Amniotic epithelial cell (primary cell): ENCODE results near the gene UGT2A2.
A peak's percentile ranks its signal among the peaks of the same experiment; 100 is the strongest.
"Not testable (repeated sequence)": the region's sequence is repeated elsewhere in the genome, so short reads cannot be mapped to it uniquely, and the experiment has no call there.

ENCODE experiments used
- DNase-seq: peaks from one replicate; pipeline ENCODE4 v3.0.0-alpha.2; 2010; ENCODE audit warnings: low read depth

UGT2A2 gene

GRCh38 chr4:69639542-69639941 lies at the start of gene UGT2A2:
Gene UGT2A2, minus strand, starts transcription at chr4:69639642. Its CDS starts 2 bp downstream, at chr4:69639640.
- DNase-seq, result no peak

GRCh38 chr4:69684804-69685203 lies 45.4 kb upstream of the UGT2A2 start:
- no peak for DNase-seq

- DNase-seq, result no peak
These were observed 29.2 kb upstream of the UGT2A2 start for GRCh38 chr4:69668680-69669079.

- not testable (repeated sequence) for DNase-seq
These were observed 24.6 kb upstream of the UGT2A2 start for GRCh38 chr4:69664009-69664408.

GRCh38 chr4:69661130-69661803 lies 21.8 kb upstream of the UGT2A2 start:
- not testable (repeated sequence) for DNase-seq

GRCh38 chr4:69658133-69658532 lies 18.7 kb upstream of the UGT2A2 start:
- no peak for DNase-seq

- no peak for DNase-seq
These were observed 17.3 kb upstream of the UGT2A2 start for GRCh38 chr4:69656653-69657158.

GRCh38 chr4:69653147-69653546 lies 13.7 kb upstream of the UGT2A2 start, which contains the start of gene UGT2A1:
Gene UGT2A1, minus strand, starts transcription at chr4:69653247. Its CDS starts 5,603 bp downstream, at chr4:69647644.
- no peak for DNase-seq

- no peak for DNase-seq
These were observed 11.4 kb upstream of the UGT2A2 start for GRCh38 chr4:69650872-69651271.

GRCh38 chr4:69649629-69650028 lies 10.2 kb upstream of the UGT2A2 start:
- no peak for DNase-seq

- no peak for DNase-seq
These were observed 9.8 kb upstream of the UGT2A2 start for GRCh38 chr4:69649207-69649606.

- DNase-seq, result no peak
These were observed 3.5 kb upstream of the UGT2A2 start for GRCh38 chr4:69642961-69643360.

GRCh38 chr4:69640289-69640688 lies 847 bp upstream of the UGT2A2 start:
- DNase-seq, result peak; percentile 59

GRCh38 chr4:69617083-69617694 lies 22.3 kb downstream of the UGT2A2 start:
- DNase-seq, result peak; percentile 67

GRCh38 chr4:69610484-69610883 lies 29.0 kb downstream of the UGT2A2 start:
- DNase-seq, result no peak

GRCh38 chr4:69601065-69601464 lies 38.4 kb downstream of the UGT2A2 start:
- no peak for DNase-seq

GRCh38 chr4:69600013-69600412 lies 39.4 kb downstream of the UGT2A2 start:
- no peak for DNase-seq

- DNase-seq, result no peak
These were observed 45.1 kb downstream of the UGT2A2 start for GRCh38 chr4:69594382-69594781.

- no peak for DNase-seq
These were observed 48.1 kb downstream of the UGT2A2 start for GRCh38 chr4:69591364-69591763.

GRCh38 chr4:69589884-69590283 lies 49.6 kb downstream of the UGT2A2 start:
- DNase-seq, result no peak

- DNase-seq, result no peak
These were observed 55.3 kb downstream of the UGT2A2 start for GRCh38 chr4:69584135-69584534.

- no peak for DNase-seq
These were observed 55.9 kb downstream of the UGT2A2 start for GRCh38 chr4:69583543-69583942.

- no peak for DNase-seq
These were observed 62.2 kb downstream of the UGT2A2 start for GRCh38 chr4:69577245-69577644.
